Right lung (tissue), 5 donors: Measurements from ENCODE around the gene TTI1. TPM values are rescaled to one million over a fixed set of nuclear protein-coding genes. Genes with fewer than 3 reads are reported as not detected.

ENCODE experiments used
- DNase-seq, 2 donors: peaks; one replicate each; pipeline ENCODE4 v3.0.0-alpha.2; 2013
- polyA plus RNA-seq, 5 donors: library from polyadenylated mRNA; unstranded; fragments of 120-200 nt; gene quantifications; one replicate each; pipeline versions ENCODE4 v1.2.1 to v1.2.3, GENCODE V29; 2013; ENCODE audit warnings: inconsistent platforms in 1 of 5, low replicate concordance in 1 of 5; ENCODE audit not compliant: insufficient read length in 5 of 5, insufficient read depth in 1 of 5

Gene TTI1
- polyA plus RNA-seq, 5 donors: 24.2 to 31.2 (median 29.5) TPM

DNA sequence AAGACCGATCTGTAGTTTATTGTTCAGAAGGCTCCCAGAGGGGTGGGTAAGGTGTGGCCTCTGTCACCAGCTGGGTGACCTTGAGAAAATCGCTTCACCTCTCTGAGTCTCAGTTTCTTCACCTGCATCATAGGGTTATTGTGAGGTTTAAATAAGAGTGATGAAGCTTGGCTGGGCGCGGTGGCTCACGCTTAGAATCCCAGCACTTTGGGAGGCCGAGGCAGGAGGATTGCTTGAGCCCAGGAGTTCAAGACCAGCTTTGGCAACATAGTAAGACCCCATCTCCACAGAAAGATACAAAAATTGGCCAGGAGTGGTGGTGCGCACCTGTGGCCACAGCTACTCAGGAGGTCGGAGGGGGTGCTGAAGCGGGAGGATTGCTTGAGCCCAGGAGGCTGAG, 94.3 kb downstream of the TTI1 start:
- no peak for DNase-seq

DNA sequence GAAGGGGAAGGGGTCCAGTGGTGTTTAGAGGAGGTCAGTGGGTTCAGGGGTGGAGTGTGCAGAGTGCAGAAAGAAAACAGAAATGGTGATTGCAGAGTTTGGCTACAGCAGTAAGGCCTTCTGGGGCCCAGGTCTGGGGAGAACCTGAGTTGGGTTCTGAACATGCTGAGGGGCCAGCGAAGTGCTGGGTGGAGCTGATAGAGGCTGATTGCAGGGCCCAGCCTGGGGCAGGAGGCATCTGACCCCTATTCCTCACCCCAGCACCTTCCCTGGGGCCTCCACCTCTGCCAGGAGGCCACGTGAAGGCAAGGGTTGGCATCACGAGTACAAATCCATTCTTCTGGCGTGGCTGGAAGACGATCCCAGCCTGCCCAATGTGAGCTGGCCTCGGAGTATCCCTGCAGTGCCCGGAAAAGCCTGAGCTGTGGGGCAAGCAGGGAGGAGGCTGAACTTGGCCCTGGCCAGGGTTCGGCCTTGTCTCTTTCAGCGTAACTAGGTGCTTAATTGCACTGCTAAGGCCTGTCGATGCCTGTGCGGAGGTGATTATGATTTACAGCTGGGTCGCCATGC, 95.0 kb downstream of the TTI1 start:
- DNase-seq: no peak

- DNase-seq: no peak
Measured at GRCh38 chr20:37937686-37938085, 95.6 kb downstream of the TTI1 start.

DNA sequence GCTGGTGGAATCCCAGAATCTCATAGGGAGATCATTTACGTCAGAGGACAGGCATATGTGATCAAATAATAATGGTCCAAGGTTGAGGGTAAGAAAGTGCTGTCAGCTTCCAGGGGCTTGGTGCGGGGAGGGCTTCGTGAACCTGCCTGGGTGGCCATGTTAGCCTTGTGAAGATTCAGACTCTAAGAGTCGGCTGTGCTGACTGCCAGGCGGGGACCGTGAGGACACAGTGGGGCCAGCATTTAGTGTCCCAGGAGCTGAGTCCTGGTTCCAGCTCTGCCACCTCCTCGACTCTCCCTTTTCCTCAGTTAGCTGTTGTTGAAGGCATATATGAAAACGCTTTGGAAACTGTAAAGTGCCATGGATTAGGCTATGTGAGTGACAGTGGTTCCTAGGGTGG, 96.8 kb downstream of the TTI1 start:
- no peak for DNase-seq

GRCh38 chr20:37936041-37936440, 97.2 kb downstream of the TTI1 start:
- no peak for DNase-seq

DNA sequence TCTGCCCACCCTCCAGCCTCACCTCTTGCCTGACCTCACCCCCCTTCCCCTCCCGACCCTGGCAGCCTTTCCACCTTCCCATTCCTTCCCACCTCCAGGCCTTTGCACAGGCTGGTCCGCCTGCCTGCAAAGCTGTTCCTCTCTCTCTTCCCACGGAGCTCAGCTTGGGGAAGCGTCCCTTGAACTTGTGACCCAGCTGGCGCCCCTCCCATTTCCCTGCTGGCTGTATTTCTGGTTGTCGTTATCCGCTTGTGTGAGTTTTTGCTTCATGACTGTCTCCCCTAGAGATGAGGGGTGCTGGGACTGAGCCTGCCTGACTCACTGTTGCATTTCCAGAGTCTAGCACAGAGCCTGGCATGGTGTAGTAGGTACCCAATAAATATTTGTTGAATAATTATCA, 97.8 kb downstream of the TTI1 start:
- DNase-seq: no peak

DNA sequence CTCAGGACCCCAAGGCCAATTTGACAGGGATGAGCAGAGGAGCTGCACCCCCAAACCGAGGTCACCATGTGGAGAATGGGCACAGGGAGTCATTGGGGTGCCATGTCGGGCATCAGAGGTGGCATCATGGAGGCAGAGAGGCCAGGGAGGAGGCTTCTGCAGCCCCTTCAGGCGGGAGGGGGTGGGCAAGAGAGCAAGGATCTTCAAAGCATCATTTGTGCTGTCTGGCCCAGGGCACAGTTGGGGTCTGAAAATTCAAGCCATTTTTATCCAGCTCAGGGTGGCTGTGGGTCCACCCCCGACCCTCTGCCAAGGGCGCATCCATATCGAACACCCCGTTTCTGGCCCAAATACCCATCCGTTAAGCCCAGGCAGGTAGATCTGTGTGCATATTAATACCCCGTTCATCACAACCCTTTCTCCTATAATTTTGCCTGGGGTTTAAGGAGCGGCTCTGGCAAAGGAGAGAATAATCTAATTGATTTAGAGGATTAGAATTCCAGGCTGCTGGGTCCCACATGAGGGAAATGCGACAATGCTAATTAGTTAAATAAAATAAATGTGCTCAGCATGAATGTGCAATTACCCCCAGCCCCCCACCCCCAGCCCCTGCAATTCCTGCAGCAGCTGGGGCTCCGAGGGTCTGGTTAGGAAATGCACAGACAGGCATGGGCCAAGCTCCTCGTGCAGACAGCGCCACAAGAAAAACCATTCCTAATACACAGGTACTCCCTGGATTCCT, 98.5 kb downstream of the TTI1 start:
- DNase-seq: no peak

DNA sequence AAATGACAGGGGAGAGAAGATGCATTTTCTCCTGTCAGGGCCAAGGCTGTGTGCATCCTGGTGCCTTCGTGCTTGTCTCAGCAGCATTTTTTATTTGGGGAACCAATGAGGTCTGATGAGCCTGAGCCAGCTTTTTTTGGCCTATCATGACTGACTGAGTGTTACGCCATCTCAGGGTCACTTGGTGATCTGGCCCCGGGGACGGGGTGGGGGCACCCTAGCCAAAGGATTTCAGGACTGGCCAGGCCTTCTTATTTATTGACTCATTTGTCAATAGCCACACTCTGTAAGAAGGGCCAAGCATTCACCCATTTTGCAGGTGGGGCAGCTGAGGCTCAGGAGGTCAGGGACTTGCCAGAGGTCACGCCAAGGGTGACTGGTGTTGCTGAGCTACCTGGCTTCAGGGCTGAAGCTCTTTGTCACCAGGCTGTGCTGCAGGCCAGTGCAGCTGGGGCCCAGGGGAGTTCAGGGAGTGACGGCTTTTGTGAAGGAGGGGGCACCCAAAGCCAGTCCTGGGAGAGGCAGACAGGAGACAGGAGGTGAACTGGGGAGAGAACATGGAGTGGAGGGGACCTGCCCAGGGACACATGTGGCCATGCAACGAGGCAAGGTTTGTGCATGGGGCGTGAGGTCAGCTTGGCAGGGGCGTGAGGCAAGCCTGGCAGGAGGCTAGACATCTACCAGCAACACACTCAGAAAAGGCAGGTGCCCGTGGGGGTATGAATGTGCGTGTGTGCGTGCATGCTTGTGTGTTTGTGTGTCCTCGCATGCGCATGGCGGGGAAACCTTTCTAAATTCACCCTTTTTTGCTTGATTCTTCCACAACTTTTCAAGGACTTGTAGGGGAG, 99.2 kb downstream of the TTI1 start:
- no peak for DNase-seq

Other genes starting within 250 kb of the TTI1 start
- gene VSTM2L, start 130.3 kb downstream of the TTI1 start, polyA plus RNA-seq: 10 to 100 TPM in 1 of 5 donors, 1 to 10 TPM in 4; 3.5 to 30.3 (median 6.6) TPM
- gene RPRD1B, start 290 bp upstream of the TTI1 start, polyA plus RNA-seq: 10 to 100 TPM; 38.1 to 49.8 (median 46.7) TPM
- 100 to 1,000 TPM in 3 of 5 donors, 10 to 100 TPM in 2; 72.5 to 128 (median 110) TPM for gene TGM2, start 131.8 kb upstream of the TTI1 start, polyA plus RNA-seq
- gene KIAA1755, start 227.3 kb upstream of the TTI1 start, polyA plus RNA-seq: 1 to 10 TPM; 2.0 to 5.8 (median 3.1) TPM